ENCODE results near the gene GAK.

- TF ChIP-seq EP300 (IDR thresholded peaks at IDR 0.05): no peak
- no peak for TF ChIP-seq POLR2A (IDR thresholded peaks at IDR 0.05)
These were observed 17.6 kb downstream of the GAK start for GRCh38 chr4:914531-914930.

All from gastroesophageal sphincter (tissue), 2 donors.